Activated effector memory CD4-positive, alpha-beta T cell treated with Interleukin-2 at 50 U/mL for 16 hours (primary cell): ENCODE results near the gene PPARGC1A.

Source experiments
- DNase-seq: peaks from one replicate; pipeline ENCODE4 v3.0.0-alpha.2; 2020

The PPARGC1A gene

GRCh38 chr4:23909671-23910070, 19.8 kb upstream of the PPARGC1A start:
- no peak for DNase-seq

- DNase-seq = no peak
Observed at GRCh38 chr4:23906839-23907238, 17.0 kb upstream of the PPARGC1A start.

GRCh38 chr4:23904639-23905071, 14.8 kb upstream of the PPARGC1A start:
- no peak for DNase-seq

GRCh38 chr4:23903859-23904438, 14.1 kb upstream of the PPARGC1A start:
- DNase-seq = no peak

- no peak for DNase-seq
Observed at GRCh38 chr4:23902222-23902804, 12.5 kb upstream of the PPARGC1A start.

GRCh38 chr4:23900636-23901035, 10.8 kb upstream of the PPARGC1A start:
- DNase-seq = no peak

GRCh38 chr4:23899565-23899964, 9.7 kb upstream of the PPARGC1A start:
- no peak for DNase-seq

- no peak for DNase-seq
Observed at GRCh38 chr4:23897564-23898109, 7.8 kb upstream of the PPARGC1A start.

GRCh38 chr4:23894021-23894420, 4.2 kb upstream of the PPARGC1A start:
- DNase-seq = no peak

GRCh38 chr4:23891064-23891421, 1.2 kb upstream of the PPARGC1A start:
- no peak for DNase-seq

GRCh38 chr4:23890369-23891063, 669 bp upstream of the PPARGC1A start:
- DNase-seq = no peak

- DNase-seq = no peak
Observed at GRCh38 chr4:23889391-23889790, 456 bp downstream of the PPARGC1A start.

- no peak for DNase-seq
Observed at GRCh38 chr4:23888421-23889319, 1.2 kb downstream of the PPARGC1A start.

- DNase-seq = no peak
Observed at GRCh38 chr4:23887989-23888388, 1.9 kb downstream of the PPARGC1A start.

- DNase-seq = no peak
Observed at GRCh38 chr4:23887173-23887572, 2.7 kb downstream of the PPARGC1A start.

- DNase-seq = no peak
Observed at GRCh38 chr4:23885943-23886590, 3.8 kb downstream of the PPARGC1A start.

GRCh38 chr4:23884741-23885140, 5.1 kb downstream of the PPARGC1A start:
- no peak for DNase-seq

- no peak for DNase-seq
Observed at GRCh38 chr4:23884261-23884660, 5.6 kb downstream of the PPARGC1A start.

- no peak for DNase-seq
Observed at GRCh38 chr4:23882976-23883531, 6.8 kb downstream of the PPARGC1A start.

- DNase-seq = no peak
Observed at GRCh38 chr4:23881674-23882337, 8.0 kb downstream of the PPARGC1A start.

GRCh38 chr4:23881052-23881501, 8.8 kb downstream of the PPARGC1A start:
- DNase-seq = no peak
